Measurements from ENCODE around the gene EYS.

- TF ChIP-seq CTCF (IDR thresholded peaks at IDR 0.05) (no peak), RNF2 (IDR thresholded peaks at IDR 0.05; ENCODE audit: borderline replicate concordance, low read depth) (no peak), POLR2A (IDR thresholded peaks at IDR 0.05; ENCODE audit: low read length) (no peak), BHLHE40 (IDR thresholded peaks at IDR 0.05; ENCODE audit: low read depth, low read length) (no peak), MAZ (IDR thresholded peaks at IDR 0.05; ENCODE audit: borderline replicate concordance, low read depth, low read length) (no peak)
Measured at GRCh38 chr6:63803371-63803770, 1903.7 kb downstream of the EYS start.

Measured in A549 (cell line).